Loucy (cell line): ENCODE measurements around the gene ZNF394.

Experiments
- H2AFZ ChIP-seq: fragments of 200-600 bp; sonication (generic); 2 replicates; pipeline ENCODE4 v1.6.0; 2016; ENCODE audit warnings: antibody characterized with exemption, mild to moderate bottlenecking, low read length, moderate library complexity
- H3F3A ChIP-seq: fragments of 200-600 bp; 2 replicates; pipeline ENCODE4 v1.6.0; 2016; ENCODE audit warnings: antibody characterized with exemption, low read depth, mild to moderate bottlenecking
- H3K27me3 ChIP-seq: fragments of 200-600 bp; sonication (generic); 2 replicates; pipeline ENCODE4 v1.6.1; 2014; ENCODE audit warnings: low read length, mild to moderate bottlenecking; ENCODE audit not compliant: insufficient read depth, poor library complexity, severe bottlenecking
- H3K36me3 ChIP-seq: fragments of 200-600 bp; sonication (generic); 2 replicates; pipeline ENCODE4 v1.6.1; 2016; ENCODE audit warnings: low read length; ENCODE audit not compliant: insufficient read depth
- H3K4me1 ChIP-seq: fragments of 200-600 bp; sonication (generic); 2 replicates; pipeline ENCODE4 v1.5.1; 2014; ENCODE audit warnings: low read length, mild to moderate bottlenecking; ENCODE audit not compliant: insufficient read depth, poor library complexity, severe bottlenecking
- H3K4me2 ChIP-seq: fragments of 200-600 bp; sonication (generic); 2 replicates; pipeline ENCODE4 v1.6.0; 2014; ENCODE audit warnings: antibody characterized with exemption, low read length, low read depth, mild to moderate bottlenecking; ENCODE audit not compliant: poor library complexity, severe bottlenecking
- H3K4me3 ChIP-seq: fragments of 200-600 bp; sonication (generic); 2 replicates; pipeline ENCODE4 v1.5.1; 2014; ENCODE audit warnings: low read length, mild to moderate bottlenecking, mixed read lengths; ENCODE audit not compliant: poor library complexity, severe bottlenecking
- H3K79me2 ChIP-seq: fragments of 200-600 bp; sonication (generic); 2 replicates; pipeline ENCODE4 v1.6.1; 2014; ENCODE audit warnings: low read length; ENCODE audit not compliant: insufficient read depth
- H3K9ac ChIP-seq: fragments of 200-600 bp; sonication (generic); 2 replicates; pipeline ENCODE4 v1.6.0; 2014; ENCODE audit warnings: mild to moderate bottlenecking, low read depth, low read length, moderate library complexity; ENCODE audit not compliant: poor library complexity, severe bottlenecking
- H3K9me2 ChIP-seq: fragments of 200-600 bp; sonication (generic); replicated peaks from 2 replicates; pipeline ENCODE4 v1.6.1; 2016; ENCODE audit warnings: low read depth, low read length, mixed read lengths
- H3K9me3 ChIP-seq: fragments of 200-600 bp; sonication (generic); 2 replicates; pipeline ENCODE4 v1.6.1; 2014; ENCODE audit warnings: mild to moderate bottlenecking, antibody characterized with exemption, low read length, low read depth; ENCODE audit not compliant: insufficient read depth
- H4K20me1 ChIP-seq: fragments of 200-600 bp; sonication (generic); 2 replicates; pipeline ENCODE4 v1.6.0; 2014; ENCODE audit warnings: antibody characterized with exemption, low read length, mild to moderate bottlenecking; ENCODE audit not compliant: insufficient read depth, poor library complexity, severe bottlenecking
- CTCF ChIP-seq: fragments of 200-600 bp; sonication (generic); conservative IDR thresholded peaks from 2 replicates; pipeline ENCODE4 v1.5.1; 2014; ENCODE audit warnings: mild to moderate bottlenecking, antibody characterized with exemption, low read length
- EZH2phosphoT487 ChIP-seq: fragments of 200-600 bp; IDR thresholded peaks from 2 replicates; pipeline ENCODE4 v1.6.1; 2018; ENCODE audit warnings: antibody characterized with exemption, mild to moderate bottlenecking, moderate library complexity, borderline replicate concordance

Gene ZNF394

GRCh38 chr7:99539213-99539811, 39.2 kb upstream of the ZNF394 start:
- TF ChIP-seq CTCF = no peak
- TF ChIP-seq EZH2phosphoT487 = no peak

GRCh38 chr7:99535667-99536066, 35.6 kb upstream of the ZNF394 start:
- Histone ChIP-seq H3K4me1 (no peaks in the 10 kb centered on the region), H3K9me3 (peaks cover 27% of the 10 kb centered on the region; the same call in 1 of the 2 replicates), H3K9me2 (no peaks in the 10 kb centered on the region), H3K4me2 (no peak overlapping the region), H3K27me3 (no peaks in the 10 kb centered on the region), H4K20me1 (no peaks in the 10 kb centered on the region), H3K9ac (no peak overlapping the region), H2AFZ (no peak overlapping the region), H3K79me2 (no peaks in the 10 kb centered on the region), H3F3A (no peaks in the 10 kb centered on the region), H3K4me3 (no peak overlapping the region), H3K36me3 (peaks cover 25% of the 10 kb centered on the region; the same call in 1 of the 2 replicates)
- TF ChIP-seq EZH2phosphoT487 = no peak
- no peak for TF ChIP-seq CTCF

More at GRCh38 chr7:99539213-99539811, 39.2 kb upstream of the ZNF394 start:
- no peaks in the 10 kb centered on the region for H4K20me1 ChIP-seq
- no peak overlapping the region for H3K4me2 ChIP-seq
- H3K9ac ChIP-seq = no peak overlapping the region
- no peaks in the 10 kb centered on the region for H3K27me3 ChIP-seq
- H3K36me3 ChIP-seq = no peaks in the 10 kb centered on the region
- H3K79me2 ChIP-seq = no peaks in the 10 kb centered on the region
- H3K9me3 ChIP-seq = peaks cover 6% of the 10 kb centered on the region; the same call in 1 of the 2 replicates
- H3F3A ChIP-seq = no peaks in the 10 kb centered on the region
- no peaks in the 10 kb centered on the region for H3K9me2 ChIP-seq
- no peak overlapping the region for H3K4me3 ChIP-seq
- H3K4me1 ChIP-seq = no peaks in the 10 kb centered on the region
- no peak overlapping the region for H2AFZ ChIP-seq

GRCh38 chr7:99531354-99531765, 31.3 kb upstream of the ZNF394 start:
- Histone ChIP-seq H3K36me3 (peaks cover 59% of the 10 kb centered on the region; the same call in 1 of the 2 replicates), H3K27me3 (no peaks in the 10 kb centered on the region), H3F3A (no peaks in the 10 kb centered on the region), H3K4me3 (no peak overlapping the region), H3K9me3 (peaks cover 27% of the 10 kb centered on the region; the same call in 1 of the 2 replicates), H3K79me2 (no peaks in the 10 kb centered on the region), H3K9me2 (no peaks in the 10 kb centered on the region), H3K4me1 (no peaks in the 10 kb centered on the region), H3K9ac (no peak overlapping the region), H4K20me1 (no peaks in the 10 kb centered on the region), H2AFZ (no peak overlapping the region), H3K4me2 (no peak overlapping the region)
- no peak for TF ChIP-seq EZH2phosphoT487
- TF ChIP-seq CTCF = no peak
